Liver (tissue), 9 donors: ENCODE measurements around the gene CHN1. TPM values are rescaled to one million over a fixed set of nuclear protein-coding genes. Genes with fewer than 3 reads are reported as not detected.

Source experiments
- DNase-seq: peaks from one replicate; pipeline ENCODE4 v3.0.0-alpha.2; 2017; ENCODE audit warnings: low spot score
- H3K27ac ChIP-seq, 2 donors: one replicate each; pipeline ENCODE4 v1.7.0; 2013; ENCODE audit warnings: inconsistent platforms in 2 of 2, low read length in 2 of 2, control low read depth in 1 of 2, low read depth in 1 of 2, mild to moderate bottlenecking in 1 of 2
- H3K27me3 ChIP-seq, 4 donors: one replicate each; pipeline versions ENCODE4 v1.6.1 to v1.7.0; 2013; ENCODE audit warnings: low read length in 3 of 4, inconsistent platforms in 1 of 4, mild to moderate bottlenecking in 1 of 4, moderate library complexity in 1 of 4; ENCODE audit not compliant: control insufficient read depth in 4 of 4, insufficient read depth in 4 of 4
- H3K36me3 ChIP-seq, 4 donors: one replicate each; pipeline versions ENCODE4 v1.6.1 to v1.7.0; 2013; ENCODE audit warnings: low read length in 3 of 4, mild to moderate bottlenecking in 3 of 4, low read depth in 1 of 4, moderate library complexity in 1 of 4; ENCODE audit not compliant: control insufficient read depth in 4 of 4, insufficient read depth in 3 of 4
- H3K4me1 ChIP-seq, 4 donors: one replicate each; pipeline versions ENCODE4 v1.6.1 to v1.7.0; 2013; ENCODE audit warnings: low read length in 3 of 4, mild to moderate bottlenecking in 3 of 4, moderate library complexity in 1 of 4; ENCODE audit not compliant: control insufficient read depth in 4 of 4, insufficient read depth in 4 of 4
- H3K4me3 ChIP-seq, 3 donors: one replicate each; pipeline versions ENCODE4 v1.6.1 to v1.7.0; 2013; ENCODE audit warnings: low read length in 3 of 3, control low read depth in 1 of 3, low read depth in 1 of 3, mild to moderate bottlenecking in 1 of 3
- H3K9ac ChIP-seq, 2 donors: one replicate each; pipeline ENCODE4 v1.7.0; 2013; ENCODE audit warnings: low read length in 2 of 2, mild to moderate bottlenecking in 2 of 2, moderate library complexity in 2 of 2, control low read depth in 1 of 2, low read depth in 1 of 2
- H3K9me3 ChIP-seq, 4 donors: one replicate each; pipeline versions ENCODE4 v1.6.1 to v1.7.0; 2013; ENCODE audit warnings: low read length in 3 of 4; ENCODE audit not compliant: control insufficient read depth in 4 of 4
- FOXA2 ChIP-seq: IDR thresholded peaks from 2 replicates; pipeline ENCODE4 v1.6.1; 2016; ENCODE audit warnings: antibody characterized with exemption
- GABPA ChIP-seq, 2 donors: IDR thresholded peaks in 1 of 2; conservative IDR thresholded peaks in 1 of 2; 2 replicates each; pipeline ENCODE4 v1.6.1; 2016; ENCODE audit warnings: antibody characterized with exemption in 2 of 2, mild to moderate bottlenecking in 1 of 2, moderate library complexity in 1 of 2
- HNF4A ChIP-seq, 2 donors: conservative IDR thresholded peaks; 2 replicates each; pipeline ENCODE4 v1.6.1; 2016; ENCODE audit warnings: antibody characterized with exemption in 2 of 2, mild to moderate bottlenecking in 2 of 2
- RAD21 ChIP-seq, 2 donors: IDR thresholded peaks; 2 replicates each; pipeline ENCODE4 v1.6.1; 2016; ENCODE audit warnings: antibody characterized with exemption in 2 of 2, mild to moderate bottlenecking in 2 of 2
- REST ChIP-seq: IDR thresholded peaks from 2 replicates; pipeline ENCODE4 v1.6.1; 2016; ENCODE audit warnings: antibody characterized with exemption, mild to moderate bottlenecking
- SP1 ChIP-seq: IDR thresholded peaks from 2 replicates; pipeline ENCODE4 v1.6.1; 2018; ENCODE audit warnings: antibody characterized with exemption, mild to moderate bottlenecking
- TAF1 ChIP-seq: conservative IDR thresholded peaks from 2 replicates; pipeline ENCODE4 v1.6.1; 2016; ENCODE audit warnings: antibody characterized with exemption, mild to moderate bottlenecking
- YY1 ChIP-seq: IDR thresholded peaks from 2 replicates; pipeline ENCODE4 v1.6.1; 2016; ENCODE audit warnings: antibody characterized with exemption, mild to moderate bottlenecking
- ZBTB33 ChIP-seq: IDR thresholded peaks from 2 replicates; pipeline ENCODE4 v1.6.1; 2016; ENCODE audit warnings: antibody characterized with exemption
- WGBS: extraction: QIAGEN DNeasy Blood & Tissue Kit; methylation state at CpG from one replicate; pipeline ENCODE4 v1.1.7; 2013; 5-methylcytosine and 5-hydroxymethylcytosine counted together
- polyA plus RNA-seq, 2 donors: library from polyadenylated mRNA; stranded (reverse) in 1 of 2; unstranded in 1 of 2; fragments of 200-250 nt in 1 of 2; fragments of >200 nt in 1 of 2; fragmentation: Nextera tagmentation in 1 of 2; extraction: Ambion mirVana in 1 of 2; gene quantifications; one replicate each; pipeline versions ENCODE4 v1.2.1 to v1.2.3, GENCODE V29; 2013 to 2015
- total RNA-seq, 2 donors: library from RNA; depleted of rRNA; stranded (reverse); fragments of >200 nt; gene quantifications; one replicate each; pipeline ENCODE4 v1.2.3, GENCODE V29; 2014
- TF ChIP-seq, protein P1 (sequence below): IDR thresholded peaks from 2 replicates; pipeline ENCODE4 v1.6.1; 2016; ENCODE audit warnings: antibody characterized with exemption
- TF ChIP-seq, protein P2 (sequence below): fragments of 150-350 bp; IDR thresholded peaks from 2 replicates; pipeline ENCODE4 v1.5.1; 2017; ENCODE audit warnings: improper control_type of control experiment, low read depth, low read length; ENCODE audit not compliant: missing input control
- TF ChIP-seq, protein P3 (sequence below): IDR thresholded peaks from 2 replicates; pipeline ENCODE4 v1.6.1; 2016; ENCODE audit warnings: antibody characterized with exemption
- donor health status: healthy.
- donor health status: healthy.
- donor health status: healthy.
- donor health status: healthy.
- donor health status: healthy.

Gene CHN1
- total and polyA plus RNA-seq, 4 donors = 0.66 to 1.6 (median 1.1) TPM

GRCh38 chr2:174764280-174765255 is 240.6 kb downstream of the CHN1 start, which contains the start of gene CHRNA1:
Gene CHRNA1, minus strand, starts transcription at chr2:174764472. Its CDS starts 78 bp downstream, at chr2:174764394.
- no peak within 1 kb of the TSS for H3K9ac ChIP-seq
- 86% methylated on average over 13 of the region's 13 CpGs for WGBS
- no peaks in the 10 kb centered on the region for H3K9me3 ChIP-seq
- no peak for DNase-seq
- no peaks in the 10 kb centered on the region for H3K36me3 ChIP-seq
- TF ChIP-seq RAD21 (IDR thresholded peaks at IDR 0.05) (no peak), ZBTB33 (no peak), FOXA2 (no peak), GABPA (IDR thresholded peaks at IDR 0.05 in 1 of 2, conservative IDR thresholded peaks at IDR 0.05 in 1 of 2) (no peak), HNF4A (conservative IDR thresholded peaks at IDR 0.05) (no peak), SP1 (no peak)
- TF ChIP-seq, protein P1, sequence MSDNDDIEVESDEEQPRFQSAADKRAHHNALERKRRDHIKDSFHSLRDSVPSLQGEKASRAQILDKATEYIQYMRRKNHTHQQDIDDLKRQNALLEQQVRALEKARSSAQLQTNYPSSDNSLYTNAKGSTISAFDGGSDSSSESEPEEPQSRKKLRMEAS = no peak
- H3K4me1 ChIP-seq = no peaks in the 10 kb centered on the region
- no peak within 1 kb of the TSS for H3K27ac ChIP-seq
- no peak within 1 kb of the TSS for H3K4me3 ChIP-seq
- H3K27me3 ChIP-seq = no peaks in the 10 kb centered on the region

- DNase-seq = no peak
- no peaks in the 10 kb centered on the region for H3K4me1 ChIP-seq
- no peak overlapping the region for H3K9ac ChIP-seq
- H3K9me3 ChIP-seq = no peaks in the 10 kb centered on the region
- TF ChIP-seq, protein P2, sequence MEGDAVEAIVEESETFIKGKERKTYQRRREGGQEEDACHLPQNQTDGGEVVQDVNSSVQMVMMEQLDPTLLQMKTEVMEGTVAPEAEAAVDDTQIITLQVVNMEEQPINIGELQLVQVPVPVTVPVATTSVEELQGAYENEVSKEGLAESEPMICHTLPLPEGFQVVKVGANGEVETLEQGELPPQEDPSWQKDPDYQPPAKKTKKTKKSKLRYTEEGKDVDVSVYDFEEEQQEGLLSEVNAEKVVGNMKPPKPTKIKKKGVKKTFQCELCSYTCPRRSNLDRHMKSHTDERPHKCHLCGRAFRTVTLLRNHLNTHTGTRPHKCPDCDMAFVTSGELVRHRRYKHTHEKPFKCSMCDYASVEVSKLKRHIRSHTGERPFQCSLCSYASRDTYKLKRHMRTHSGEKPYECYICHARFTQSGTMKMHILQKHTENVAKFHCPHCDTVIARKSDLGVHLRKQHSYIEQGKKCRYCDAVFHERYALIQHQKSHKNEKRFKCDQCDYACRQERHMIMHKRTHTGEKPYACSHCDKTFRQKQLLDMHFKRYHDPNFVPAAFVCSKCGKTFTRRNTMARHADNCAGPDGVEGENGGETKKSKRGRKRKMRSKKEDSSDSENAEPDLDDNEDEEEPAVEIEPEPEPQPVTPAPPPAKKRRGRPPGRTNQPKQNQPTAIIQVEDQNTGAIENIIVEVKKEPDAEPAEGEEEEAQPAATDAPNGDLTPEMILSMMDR = no peak
- TF ChIP-seq GABPA (IDR thresholded peaks at IDR 0.05 in 1 of 2, conservative IDR thresholded peaks at IDR 0.05 in 1 of 2) (no peak), FOXA2 (no peak)
- TF ChIP-seq, protein P3, sequence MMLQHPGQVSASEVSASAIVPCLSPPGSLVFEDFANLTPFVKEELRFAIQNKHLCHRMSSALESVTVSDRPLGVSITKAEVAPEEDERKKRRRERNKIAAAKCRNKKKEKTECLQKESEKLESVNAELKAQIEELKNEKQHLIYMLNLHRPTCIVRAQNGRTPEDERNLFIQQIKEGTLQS = no peak
- H3K27ac ChIP-seq = no peak overlapping the region
- H3K36me3 ChIP-seq = no peaks in the 10 kb centered on the region
- 95% methylated on average over 4 of the region's 4 CpGs for WGBS
- no peaks in the 10 kb centered on the region for H3K27me3 ChIP-seq
- H3K4me3 ChIP-seq = no peak overlapping the region
These were observed 241.4 kb downstream of the CHN1 start for GRCh38 chr2:174763780-174764179.

GRCh38 chr2:174762464-174762863 is 242.7 kb downstream of the CHN1 start:
- 75% methylated on average over 5 of the region's 5 CpGs for WGBS
- Histone ChIP-seq H3K27ac (no peak overlapping the region), H3K9ac (no peak overlapping the region), H3K4me1 (no peaks in the 10 kb centered on the region), H3K36me3 (no peaks in the 10 kb centered on the region), H3K4me3 (no peak overlapping the region), H3K9me3 (no peaks in the 10 kb centered on the region), H3K27me3 (no peaks in the 10 kb centered on the region)
- no peak for DNase-seq
- TF ChIP-seq YY1 (no peak), TAF1 (no peak), REST (no peak)
